K562 (cell line): ENCODE results near the gene RNF222. TPM values are rescaled to one million over a fixed set of nuclear protein-coding genes. Genes with fewer than 3 reads are reported as not detected.
A peak's percentile ranks its signal among the peaks of the same experiment; 100 is the strongest.

Experiments
- EP400 ChIP-seq: fragments of 450-650 bp; IDR thresholded peaks from 2 replicates; pipeline ENCODE4 v1.6.1; 2017; ENCODE audit warnings: antibody characterized with exemption, mild to moderate bottlenecking, moderate library complexity
- ETV1 ChIP-seq: fragments of 450-650 bp; conservative IDR thresholded peaks from 2 replicates; pipeline ENCODE4 v1.6.1; 2016; ENCODE audit warnings: missing genetic modification characterization, control low read depth, low read depth, missing compliant biosample characterization
- HNRNPL ChIP-seq: fragments of 200-400 bp; formaldehyde crosslinking; IDR thresholded peaks from 2 replicates; pipeline ENCODE4 v1.6.1; 2017; ENCODE audit warnings: low read depth, mild to moderate bottlenecking, low read length
- NFRKB ChIP-seq: fragments of 450-650 bp; IDR thresholded peaks from 2 replicates; pipeline ENCODE4 v1.6.1; 2016; ENCODE audit warnings: low read depth
- TEAD4 ChIP-seq, 2 experiments: sonication (generic) in 1 of 2; formaldehyde crosslinking in 1 of 2; IDR thresholded peaks; 2 replicates each; pipeline versions ENCODE4 v1.6.1 to v1.8.0; 2012 to 2022; ENCODE audit warnings: borderline replicate concordance in 1 of 2, inconsistent platforms in 1 of 2, low read length in 1 of 2, mild to moderate bottlenecking in 1 of 2, missing genetic modification reagents in 1 of 2
- ZNF584 ChIP-seq: fragments of 200-800 bp; sonication (Bioruptor generic); IDR thresholded peaks from 2 replicates; pipeline ENCODE4 v1.6.1; 2016; ENCODE audit warnings: low read depth, mild to moderate bottlenecking, missing genetic modification characterization, missing compliant biosample characterization
- ZNF766 ChIP-seq: fragments of 200-800 bp; sonication (Bioruptor generic); conservative IDR thresholded peaks from 2 replicates; pipeline ENCODE4 v1.6.1; 2016; ENCODE audit warnings: missing genetic modification characterization, missing compliant biosample characterization
- polyA plus RNA-seq, 8 experiments: library from polyadenylated mRNA; depleted of rRNA in 4 of 8; stranded (reverse) in 5 of 8; unstranded in 3 of 8; fragments of >200 nt; fragmentation: Nextera tagmentation in 2 of 8; fragmentation: Illumina TruSeq in 1 of 8; extraction: Ambion mirVana in 2 of 8; extraction: Trizol in 1 of 8; gene quantifications; 2 replicates each; pipeline versions ENCODE4 v1.2.1 to v1.2.3, GENCODE V29; 2011 to 2014; ENCODE audit warnings: inconsistent platforms in 1 of 8, missing spikeins in 1 of 8
- total RNA-seq, 7 experiments: library from RNA; depleted of rRNA in 6 of 7; stranded (reverse); fragments of >200 nt in 6 of 7; fragmentation: Illumina TruSeq in 2 of 7; extraction: Trizol in 2 of 7; gene quantifications; 2 replicates each; pipeline versions ENCODE4 v1.2.1 to v1.2.3, GENCODE V29; 2011 to 2021; ENCODE audit warnings: low replicate concordance in 1 of 7
- TF ChIP-seq, protein P1 (sequence below), 2 experiments: fragments of 450-650 bp; conservative IDR thresholded peaks; 2 replicates each; pipeline ENCODE4 v1.6.1; 2017; ENCODE audit warnings: mild to moderate bottlenecking in 2 of 2, moderate library complexity in 2 of 2
- TF ChIP-seq, protein P2 (sequence below): IDR thresholded peaks from 3 replicates; pipeline ENCODE4 v1.6.1; 2011; ENCODE audit warnings: borderline replicate concordance, mild to moderate bottlenecking; ENCODE audit not compliant: insufficient read length, insufficient read depth
- TF ChIP-seq, protein P3 (sequence below): fragments of 200-800 bp; sonication (Bioruptor generic); IDR thresholded peaks from 2 replicates; pipeline ENCODE4 v1.6.1; 2017; ENCODE audit warnings: missing genetic modification characterization, missing compliant biosample characterization
- TF ChIP-seq, protein P4 (sequence below): fragments of 450-650 bp; IDR thresholded peaks from 2 replicates; pipeline ENCODE4 v1.6.1; 2017; ENCODE audit warnings: antibody characterized with exemption, mild to moderate bottlenecking
- TF ChIP-seq, protein P5 (sequence below): IDR thresholded peaks from 2 replicates; pipeline ENCODE4 v1.6.1; 2012; ENCODE audit warnings: low read depth, low read length, improper control_type of control experiment, borderline replicate concordance

Gene RNF222
- total and polyA plus RNA-seq, 9 of the 15 experiments (the other 6 are each of a cell fraction or from before 2014, with no cell fraction given): not detected

DNA sequence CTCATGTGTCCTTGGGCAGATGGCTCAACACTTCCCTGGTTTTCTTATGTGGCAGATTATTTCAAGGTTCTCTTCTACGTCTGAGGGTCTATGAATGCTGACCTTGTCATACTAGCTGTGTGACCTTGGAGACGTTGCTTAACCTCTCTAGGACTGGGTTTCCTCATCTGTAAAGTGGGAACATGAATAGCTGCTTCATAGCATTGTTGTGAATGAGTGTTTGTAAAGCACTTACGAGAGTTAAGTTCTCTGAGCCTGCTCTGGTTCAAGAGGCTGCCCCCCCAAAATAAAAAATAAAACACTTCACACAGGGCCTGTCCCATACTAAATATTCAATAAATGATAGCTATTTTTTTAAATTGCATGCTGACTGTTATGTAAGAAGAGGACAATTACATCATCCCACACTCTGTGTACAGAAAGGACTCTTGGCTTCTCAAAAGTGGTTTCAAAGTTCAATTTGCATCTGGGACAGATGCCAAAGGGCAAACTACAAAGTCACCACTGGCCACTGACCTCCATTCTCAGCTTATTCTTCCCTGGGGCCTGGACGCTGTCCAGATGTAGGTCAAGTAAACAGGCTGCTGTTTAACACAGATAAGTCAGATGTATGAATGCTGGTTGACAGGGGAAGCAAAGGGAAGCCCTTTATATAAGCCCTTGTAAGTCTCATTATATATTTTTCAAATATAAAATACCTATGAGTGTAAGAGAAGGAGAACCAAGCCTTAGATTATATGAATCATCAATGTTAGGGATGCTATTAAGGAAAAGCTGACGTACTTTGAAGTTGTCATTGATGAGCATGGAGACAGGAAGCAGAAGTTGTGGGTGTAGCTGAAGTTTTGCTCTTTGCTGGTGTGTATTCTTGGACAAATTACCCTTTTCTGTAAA, 22.7 kb upstream of the RNF222 start (continued):
- TF ChIP-seq, protein P1, sequence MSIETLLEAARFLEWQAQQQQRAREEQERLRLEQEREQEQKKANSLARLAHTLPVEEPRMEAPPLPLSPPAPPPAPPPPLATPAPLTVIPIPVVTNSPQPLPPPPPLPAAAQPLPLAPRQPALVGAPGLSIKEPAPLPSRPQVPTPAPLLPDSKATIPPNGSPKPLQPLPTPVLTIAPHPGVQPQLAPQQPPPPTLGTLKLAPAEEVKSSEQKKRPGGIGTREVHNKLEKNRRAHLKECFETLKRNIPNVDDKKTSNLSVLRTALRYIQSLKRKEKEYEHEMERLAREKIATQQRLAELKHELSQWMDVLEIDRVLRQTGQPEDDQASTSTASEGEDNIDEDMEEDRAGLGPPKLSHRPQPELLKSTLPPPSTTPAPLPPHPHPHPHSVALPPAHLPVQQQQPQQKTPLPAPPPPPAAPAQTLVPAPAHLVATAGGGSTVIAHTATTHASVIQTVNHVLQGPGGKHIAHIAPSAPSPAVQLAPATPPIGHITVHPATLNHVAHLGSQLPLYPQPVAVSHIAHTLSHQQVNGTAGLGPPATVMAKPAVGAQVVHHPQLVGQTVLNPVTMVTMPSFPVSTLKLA (conservative IDR thresholded peaks at IDR 0.05): peak; percentile 57
- TF ChIP-seq TEAD4 (IDR thresholded peaks at IDR 0.05; ENCODE audit: low read length): peak; percentile 94
- TF ChIP-seq TEAD4 (CRISPR knock-in tag; IDR thresholded peaks at IDR 0.05; ENCODE audit: borderline replicate concordance): no peak
- 0 out of 2 replicates have a peak, but pooled peaks have one; percentile 26 for TF ChIP-seq NFRKB
- no peak for TF ChIP-seq HNRNPL
- TF ChIP-seq, protein P2, sequence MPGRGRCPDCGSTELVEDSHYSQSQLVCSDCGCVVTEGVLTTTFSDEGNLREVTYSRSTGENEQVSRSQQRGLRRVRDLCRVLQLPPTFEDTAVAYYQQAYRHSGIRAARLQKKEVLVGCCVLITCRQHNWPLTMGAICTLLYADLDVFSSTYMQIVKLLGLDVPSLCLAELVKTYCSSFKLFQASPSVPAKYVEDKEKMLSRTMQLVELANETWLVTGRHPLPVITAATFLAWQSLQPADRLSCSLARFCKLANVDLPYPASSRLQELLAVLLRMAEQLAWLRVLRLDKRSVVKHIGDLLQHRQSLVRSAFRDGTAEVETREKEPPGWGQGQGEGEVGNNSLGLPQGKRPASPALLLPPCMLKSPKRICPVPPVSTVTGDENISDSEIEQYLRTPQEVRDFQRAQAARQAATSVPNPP: no peak
- 0 out of 2 replicates have a peak, but pooled peaks have one; percentile 42 for TF ChIP-seq ZNF766
- 0 out of 2 replicates have a peak, but pooled peaks have one; percentile 30 for TF ChIP-seq ETV1 (tag)
- TF ChIP-seq EP400: peak; percentile 49
- TF ChIP-seq, protein P3, sequence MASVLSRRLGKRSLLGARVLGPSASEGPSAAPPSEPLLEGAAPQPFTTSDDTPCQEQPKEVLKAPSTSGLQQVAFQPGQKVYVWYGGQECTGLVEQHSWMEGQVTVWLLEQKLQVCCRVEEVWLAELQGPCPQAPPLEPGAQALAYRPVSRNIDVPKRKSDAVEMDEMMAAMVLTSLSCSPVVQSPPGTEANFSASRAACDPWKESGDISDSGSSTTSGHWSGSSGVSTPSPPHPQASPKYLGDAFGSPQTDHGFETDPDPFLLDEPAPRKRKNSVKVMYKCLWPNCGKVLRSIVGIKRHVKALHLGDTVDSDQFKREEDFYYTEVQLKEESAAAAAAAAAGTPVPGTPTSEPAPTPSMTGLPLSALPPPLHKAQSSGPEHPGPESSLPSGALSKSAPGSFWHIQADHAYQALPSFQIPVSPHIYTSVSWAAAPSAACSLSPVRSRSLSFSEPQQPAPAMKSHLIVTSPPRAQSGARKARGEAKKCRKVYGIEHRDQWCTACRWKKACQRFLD (CRISPR knock-in tag): peak; percentile 74; the same call in 1 of the 2 replicates
- TF ChIP-seq ZNF584 (CRISPR knock-in tag): peak; percentile 41; the same call in 1 of the 2 replicates
- TF ChIP-seq, protein P4, sequence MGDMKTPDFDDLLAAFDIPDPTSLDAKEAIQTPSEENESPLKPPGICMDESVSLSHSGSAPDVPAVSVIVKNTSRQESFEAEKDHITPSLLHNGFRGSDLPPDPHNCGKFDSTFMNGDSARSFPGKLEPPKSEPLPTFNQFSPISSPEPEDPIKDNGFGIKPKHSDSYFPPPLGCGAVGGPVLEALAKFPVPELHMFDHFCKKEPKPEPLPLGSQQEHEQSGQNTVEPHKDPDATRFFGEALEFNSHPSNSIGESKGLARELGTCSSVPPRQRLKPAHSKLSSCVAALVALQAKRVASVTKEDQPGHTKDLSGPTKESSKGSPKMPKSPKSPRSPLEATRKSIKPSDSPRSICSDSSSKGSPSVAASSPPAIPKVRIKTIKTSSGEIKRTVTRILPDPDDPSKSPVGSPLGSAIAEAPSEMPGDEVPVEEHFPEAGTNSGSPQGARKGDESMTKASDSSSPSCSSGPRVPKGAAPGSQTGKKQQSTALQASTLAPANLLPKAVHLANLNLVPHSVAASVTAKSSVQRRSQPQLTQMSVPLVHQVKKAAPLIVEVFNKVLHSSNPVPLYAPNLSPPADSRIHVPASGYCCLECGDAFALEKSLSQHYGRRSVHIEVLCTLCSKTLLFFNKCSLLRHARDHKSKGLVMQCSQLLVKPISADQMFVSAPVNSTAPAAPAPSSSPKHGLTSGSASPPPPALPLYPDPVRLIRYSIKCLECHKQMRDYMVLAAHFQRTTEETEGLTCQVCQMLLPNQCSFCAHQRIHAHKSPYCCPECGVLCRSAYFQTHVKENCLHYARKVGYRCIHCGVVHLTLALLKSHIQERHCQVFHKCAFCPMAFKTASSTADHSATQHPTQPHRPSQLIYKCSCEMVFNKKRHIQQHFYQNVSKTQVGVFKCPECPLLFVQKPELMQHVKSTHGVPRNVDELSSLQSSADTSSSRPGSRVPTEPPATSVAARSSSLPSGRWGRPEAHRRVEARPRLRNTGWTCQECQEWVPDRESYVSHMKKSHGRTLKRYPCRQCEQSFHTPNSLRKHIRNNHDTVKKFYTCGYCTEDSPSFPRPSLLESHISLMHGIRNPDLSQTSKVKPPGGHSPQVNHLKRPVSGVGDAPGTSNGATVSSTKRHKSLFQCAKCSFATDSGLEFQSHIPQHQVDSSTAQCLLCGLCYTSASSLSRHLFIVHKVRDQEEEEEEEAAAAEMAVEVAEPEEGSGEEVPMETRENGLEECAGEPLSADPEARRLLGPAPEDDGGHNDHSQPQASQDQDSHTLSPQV: 0 out of 2 replicates have a peak, but pooled peaks have one; percentile 40
- TF ChIP-seq, protein P5, sequence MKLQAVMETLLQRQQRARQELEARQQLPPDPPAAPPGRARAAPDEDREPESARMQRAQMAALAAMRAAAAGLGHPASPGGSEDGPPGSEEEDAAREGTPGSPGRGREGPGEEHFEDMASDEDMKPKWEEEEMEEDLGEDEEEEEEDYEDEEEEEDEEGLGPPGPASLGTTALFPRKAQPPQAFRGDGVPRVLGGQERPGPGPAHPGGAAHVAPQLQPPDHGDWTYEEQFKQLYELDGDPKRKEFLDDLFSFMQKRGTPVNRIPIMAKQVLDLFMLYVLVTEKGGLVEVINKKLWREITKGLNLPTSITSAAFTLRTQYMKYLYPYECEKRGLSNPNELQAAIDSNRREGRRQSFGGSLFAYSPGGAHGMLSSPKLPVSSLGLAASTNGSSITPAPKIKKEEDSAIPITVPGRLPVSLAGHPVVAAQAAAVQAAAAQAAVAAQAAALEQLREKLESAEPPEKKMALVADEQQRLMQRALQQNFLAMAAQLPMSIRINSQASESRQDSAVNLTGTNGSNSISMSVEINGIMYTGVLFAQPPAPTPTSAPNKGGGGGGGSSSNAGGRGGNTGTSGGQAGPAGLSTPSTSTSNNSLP: peak; percentile 37; the same call in 1 of the 2 replicates
